Smooth muscle cell of the coronary artery (primary cell): ENCODE results near the gene MRPL3. TPM values are rescaled to one million over a fixed set of nuclear protein-coding genes. Genes with fewer than 3 reads are reported as not detected.

Experiments
- total RNA-seq: library from RNA; depleted of rRNA; stranded (reverse); fragments of >200 nt; gene quantifications from 2 replicates; pipeline ENCODE4 v1.2.3, GENCODE V29; 2014; ENCODE audit warnings: low replicate concordance

MRPL3 gene
- total RNA-seq: 45.4 and 99.2 TPM in 2 replicates

GRCh38 chr3:131502530-131503319 is at the start of gene MRPL3:
Gene MRPL3 (minus strand): TSS chr3:131502971. CDS start chr3:131502821, 150 bp downstream.

Other genes with a start within 250 kb of the MRPL3 start
- gene NUDT16, start 121.2 kb downstream of the MRPL3 start, total RNA-seq: 11.0 and 12.3 TPM in 2 replicates